ENCODE results near the gene SUN1.

Gene SUN1

GRCh38 chr7:901041-901387 lies 68.7 kb downstream of the SUN1 start:
- peak; percentile 18 for ATAC-seq
- no peak for TF ChIP-seq OSR1 (CRISPR knock-in tag; IDR thresholded peaks at IDR 0.05)
- no peak for TF ChIP-seq POU6F1 (CRISPR knock-in tag; IDR thresholded peaks at IDR 0.05; ENCODE audit: borderline replicate concordance, low read depth)

- no peak for TF ChIP-seq BACH2 (CRISPR knock-in tag; IDR thresholded peaks at IDR 0.05; ENCODE audit: borderline replicate concordance)
- TF ChIP-seq POU6F1 (CRISPR knock-in tag; IDR thresholded peaks at IDR 0.05; ENCODE audit: borderline replicate concordance, low read depth) = no peak
- TF ChIP-seq ZC3H10 (CRISPR knock-in tag; IDR thresholded peaks at IDR 0.05) = no peak
- TF ChIP-seq ARNTL (CRISPR knock-in tag; IDR thresholded peaks at IDR 0.05; ENCODE audit: borderline replicate concordance, low read depth) = no peak
- no peak for TF ChIP-seq ZFP30 (CRISPR knock-in tag; IDR thresholded peaks at IDR 0.05)
- no peak for TF ChIP-seq SNAI2 (CRISPR knock-in tag; IDR thresholded peaks at IDR 0.05)
- TF ChIP-seq CSDC2 (CRISPR knock-in tag; IDR thresholded peaks at IDR 0.05) = no peak
- TF ChIP-seq RARB (CRISPR knock-in tag; IDR thresholded peaks at IDR 0.05) = no peak
- TF ChIP-seq PPARA (CRISPR knock-in tag; IDR thresholded peaks at IDR 0.05; ENCODE audit: borderline replicate concordance) = no peak
- no peak for TF ChIP-seq CSRNP3 (CRISPR knock-in tag; IDR thresholded peaks at IDR 0.05)
- TF ChIP-seq ESRRG (CRISPR knock-in tag; IDR thresholded peaks at IDR 0.05) = no peak
- TF ChIP-seq ZNF565 (CRISPR knock-in tag; conservative IDR thresholded peaks at IDR 0.05; ENCODE audit: low read depth) = no peak
- TF ChIP-seq TCF4 (CRISPR knock-in tag; IDR thresholded peaks at IDR 0.05; ENCODE audit: borderline replicate concordance) = no peak
- no peak for TF ChIP-seq PATZ1 (CRISPR knock-in tag; IDR thresholded peaks at IDR 0.05; ENCODE audit: borderline replicate concordance)
- no peak for TF ChIP-seq TOX (CRISPR knock-in tag; IDR thresholded peaks at IDR 0.05; ENCODE audit: borderline replicate concordance)
- TF ChIP-seq ZFP3 (CRISPR knock-in tag; IDR thresholded peaks at IDR 0.05) = no peak
- peak; percentile 86 for ATAC-seq
Observed at GRCh38 chr7:901388-902154, 69.3 kb downstream of the SUN1 start.

- no peak for ATAC-seq
- TF ChIP-seq ZC3H10 (CRISPR knock-in tag; IDR thresholded peaks at IDR 0.05) (no peak), RARB (CRISPR knock-in tag; IDR thresholded peaks at IDR 0.05) (no peak), CSDC2 (CRISPR knock-in tag; IDR thresholded peaks at IDR 0.05) (no peak), TSHZ2 (CRISPR knock-in tag; IDR thresholded peaks at IDR 0.05) (no peak), ISL1 (CRISPR knock-in tag; IDR thresholded peaks at IDR 0.05) (no peak)
Observed at GRCh38 chr7:902996-903395, 70.7 kb downstream of the SUN1 start.

Data from SK-N-SH treated with all-trans-retinoic acid at 6 μM for 48 hours (cell line).